ENCODE results near the gene CREB1. TPM values are rescaled to one million over a fixed set of nuclear protein-coding genes. Genes with fewer than 3 reads are reported as not detected.
"Not testable (repeated sequence)": the region's sequence is repeated elsewhere in the genome, so short reads cannot be mapped to it uniquely, and the experiment has no call there.

The CREB1 gene
- total and polyA plus RNA-seq, 2 donors = 14.8 to 91.5 TPM

DNA sequence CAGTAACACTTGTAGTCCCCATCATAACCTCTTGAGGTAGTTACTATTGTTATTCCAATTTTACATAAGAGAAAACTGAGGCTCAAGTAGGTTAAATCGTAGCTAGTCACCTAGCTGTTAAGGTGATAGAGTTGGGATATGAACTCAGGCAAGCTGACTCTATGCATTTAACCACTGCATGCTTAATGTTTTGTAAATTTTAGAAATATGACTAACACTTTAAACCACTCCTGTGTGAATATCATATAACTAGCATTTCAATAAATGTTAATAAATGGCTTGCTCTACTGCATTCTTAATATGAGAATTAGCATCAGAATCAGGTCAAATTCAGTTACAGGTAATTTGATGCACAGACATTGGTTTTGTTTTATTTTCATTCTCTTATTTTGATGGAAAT, 35.6 kb upstream of the CREB1 start:
- no peak for DNase-seq (ENCODE audit: extremely low spot score)
- H3K4me1 ChIP-seq (ENCODE audit: insufficient read depth) = no peaks in the 10 kb centered on the region
- H3K4me3 ChIP-seq (ENCODE audit: low read depth, low read length) = no peak overlapping the region
- H3K27ac ChIP-seq (ENCODE audit: low read depth) = no peak overlapping the region
- H3K36me3 ChIP-seq (ENCODE audit: insufficient read depth) = no peaks in the 10 kb centered on the region
- WGBS = 79% methylated on average over 1 of the region's 1 CpG

DNA sequence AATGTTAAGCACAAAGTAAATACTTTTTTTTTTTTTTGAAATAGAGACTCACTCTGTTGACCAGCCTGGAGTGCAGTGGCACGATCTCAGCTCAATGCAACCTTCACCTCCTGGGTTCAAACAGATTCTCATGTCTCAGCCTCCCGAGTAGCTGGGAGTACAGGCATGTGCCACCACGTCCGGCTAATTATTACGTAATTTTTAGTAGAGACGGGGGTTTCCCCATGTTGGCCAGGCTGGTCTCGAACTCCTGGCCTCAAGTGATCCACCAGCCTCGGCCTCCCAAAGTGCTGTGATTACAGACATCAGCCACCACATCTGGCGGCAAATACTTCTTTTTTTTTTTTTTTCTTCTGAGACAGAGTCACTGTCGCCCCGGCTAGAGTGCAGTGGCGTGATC, 32.8 kb upstream of the CREB1 start:
- H3K36me3 ChIP-seq (ENCODE audit: insufficient read depth); H3K4me3 ChIP-seq (ENCODE audit: low read depth, low read length); H3K27ac ChIP-seq (ENCODE audit: low read depth); H3K4me1 ChIP-seq (ENCODE audit: insufficient read depth); DNase-seq (ENCODE audit: extremely low spot score): not testable (repeated sequence)
- WGBS = 94% methylated on average over 12 of the region's 12 CpGs

DNA sequence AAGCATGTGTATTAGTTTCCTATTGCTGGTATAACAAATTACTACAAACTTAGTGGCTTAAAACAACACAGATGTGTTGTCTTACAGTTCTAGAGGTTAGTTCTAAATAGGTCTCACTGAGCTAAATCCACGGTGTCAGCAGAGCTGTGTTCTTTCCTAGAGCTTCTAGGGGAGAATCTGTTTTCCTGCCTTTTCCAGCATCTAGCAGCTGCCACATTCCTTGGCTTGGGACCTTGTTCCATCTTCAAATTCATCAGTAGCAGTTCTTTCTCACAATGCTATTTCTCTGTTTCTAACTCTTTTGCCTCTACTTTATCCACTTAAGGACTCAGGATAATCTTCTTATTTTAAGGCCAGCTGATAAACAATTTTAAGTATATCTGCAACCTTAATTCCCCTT, 32.2 kb upstream of the CREB1 start:
- H3K27ac ChIP-seq (ENCODE audit: low read depth) = no peak overlapping the region
- DNase-seq (ENCODE audit: extremely low spot score) = no peak
- 49% methylated on average over 1 of the region's 1 CpG for WGBS
- H3K4me3 ChIP-seq (ENCODE audit: low read depth, low read length) = no peak overlapping the region
- H3K36me3 ChIP-seq (ENCODE audit: insufficient read depth) = no peaks in the 10 kb centered on the region
- no peaks in the 10 kb centered on the region for H3K4me1 ChIP-seq (ENCODE audit: insufficient read depth)

DNA sequence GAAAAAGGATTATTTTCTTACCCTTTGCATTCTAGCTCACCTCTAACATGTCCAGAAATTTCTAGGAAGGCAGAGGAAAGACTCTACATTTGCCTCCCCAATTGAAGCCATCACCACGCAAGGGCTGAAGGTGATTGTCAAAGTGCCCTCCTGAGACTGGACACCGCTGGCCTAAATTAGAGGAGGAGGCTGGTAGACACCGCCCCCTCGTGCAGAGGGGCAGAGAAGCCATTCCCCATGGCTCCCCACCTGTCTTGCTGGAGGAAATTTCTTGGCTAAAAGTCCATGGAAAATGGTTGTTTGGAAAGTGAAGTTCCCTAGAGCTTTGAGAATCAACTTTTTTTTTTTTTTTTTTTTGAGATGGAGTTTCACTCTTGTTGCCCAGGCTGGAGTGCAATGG, 31.3 kb upstream of the CREB1 start:
- Histone ChIP-seq H3K4me1 (ENCODE audit: insufficient read depth) (no peaks in the 10 kb centered on the region), H3K4me3 (ENCODE audit: low read depth, low read length) (no peak overlapping the region), H3K27ac (ENCODE audit: low read depth) (no peak overlapping the region), H3K36me3 (ENCODE audit: insufficient read depth) (no peaks in the 10 kb centered on the region)
- no peak for DNase-seq (ENCODE audit: extremely low spot score)
- 74% methylated on average over 4 of the region's 4 CpGs for WGBS

DNA sequence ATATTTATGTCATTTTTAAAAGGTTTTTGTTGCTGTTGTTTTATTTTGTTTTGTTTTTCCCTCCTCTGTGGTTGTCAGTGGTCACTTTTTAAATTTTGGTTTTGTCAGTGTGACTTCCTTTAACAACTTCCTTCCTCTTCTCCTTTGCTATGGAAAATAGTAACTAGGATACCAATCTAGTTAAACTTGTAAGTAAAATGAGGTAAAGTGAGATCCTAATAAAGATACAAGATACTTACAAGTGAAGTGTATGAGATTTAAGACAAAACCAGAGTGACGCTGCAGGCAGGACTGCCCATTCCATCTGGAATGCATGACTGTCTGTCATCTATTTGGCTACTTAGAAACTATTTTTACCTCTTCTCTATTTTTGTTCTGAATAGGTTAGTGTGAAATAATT, 30.6 kb upstream of the CREB1 start:
- WGBS = 43% methylated on average over 1 of the region's 1 CpG
- H3K4me1 ChIP-seq (ENCODE audit: insufficient read depth) = no peaks in the 10 kb centered on the region
- H3K36me3 ChIP-seq (ENCODE audit: insufficient read depth) = no peaks in the 10 kb centered on the region
- H3K27ac ChIP-seq (ENCODE audit: low read depth) = no peak overlapping the region
- H3K4me3 ChIP-seq (ENCODE audit: low read depth, low read length) = no peak overlapping the region
- no peak for DNase-seq (ENCODE audit: extremely low spot score)

DNA sequence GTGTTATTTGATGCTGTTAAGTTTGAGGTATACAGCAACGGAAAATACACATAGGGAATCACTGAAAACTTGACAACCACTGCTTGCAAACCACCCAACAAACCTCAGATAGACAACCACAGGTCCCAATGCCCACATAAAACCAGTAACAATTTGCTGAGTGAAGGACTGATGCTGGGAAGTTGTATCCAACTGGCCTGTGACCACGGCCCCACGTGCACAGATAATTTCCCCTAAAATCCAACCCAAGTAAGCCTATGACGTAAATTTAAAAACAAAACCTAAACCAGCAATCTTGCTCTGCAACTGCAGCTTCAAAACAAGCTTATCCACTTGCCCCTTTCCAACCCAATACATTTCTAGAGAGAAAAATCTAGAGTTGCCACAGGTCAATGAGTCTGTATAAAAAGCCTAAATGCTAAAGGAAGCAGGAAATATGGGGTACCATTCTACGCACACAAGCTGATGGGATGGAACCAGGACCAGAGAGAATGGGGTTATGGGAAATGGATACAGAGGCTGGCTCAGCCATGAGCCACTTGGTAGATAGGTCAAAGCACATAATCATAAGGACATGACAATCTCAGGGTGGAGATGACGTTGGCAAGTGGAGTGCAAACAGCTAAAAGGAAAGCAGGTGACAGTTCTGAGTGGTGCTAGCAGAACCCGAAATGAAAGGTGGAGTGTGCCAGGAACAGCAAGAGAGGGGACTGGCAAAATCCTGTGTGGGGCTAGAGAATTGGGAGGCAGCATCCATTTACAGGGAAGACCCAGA, 27.8 kb upstream of the CREB1 start:
- H3K4me1 ChIP-seq (ENCODE audit: insufficient read depth) = no peaks in the 10 kb centered on the region
- DNase-seq (ENCODE audit: extremely low spot score) = no peak
- H3K27ac ChIP-seq (ENCODE audit: low read depth) = no peak overlapping the region
- WGBS = 88% methylated on average over 7 of the region's 7 CpGs
- H3K4me3 ChIP-seq (ENCODE audit: low read depth, low read length) = no peak overlapping the region
- no peaks in the 10 kb centered on the region for H3K36me3 ChIP-seq (ENCODE audit: insufficient read depth)

DNA sequence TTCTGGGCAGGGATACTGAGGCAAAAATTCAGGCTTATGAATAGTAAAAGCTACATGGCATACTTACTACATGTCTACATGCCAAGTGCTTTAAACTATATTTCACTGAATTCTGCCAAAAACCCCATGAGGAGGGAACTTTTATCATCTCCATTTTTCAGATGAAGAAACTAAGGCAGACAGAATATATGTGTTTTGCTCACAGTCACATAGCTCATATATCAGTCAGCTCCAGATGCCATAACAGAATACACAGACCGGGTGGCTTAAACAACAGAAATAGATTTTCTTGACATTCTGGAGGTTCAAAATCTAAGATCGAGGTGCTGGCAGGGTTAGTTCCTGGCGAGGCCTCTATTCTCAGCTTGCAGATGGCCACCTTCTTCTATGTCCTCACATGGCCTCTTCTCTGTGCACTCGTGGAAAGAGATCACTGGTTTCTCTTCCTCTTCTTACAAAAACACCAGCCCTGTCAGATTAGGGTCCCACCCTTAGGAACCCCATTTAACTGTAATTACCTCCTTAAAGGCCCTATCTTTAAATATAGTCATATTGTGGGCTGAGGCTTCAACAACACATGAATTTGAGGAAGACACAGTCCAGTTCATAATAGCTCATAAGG, 27.1 kb upstream of the CREB1 start:
- no peak overlapping the region for H3K4me3 ChIP-seq (ENCODE audit: low read depth, low read length)
- WGBS = 80% methylated on average over 4 of the region's 4 CpGs
- H3K4me1 ChIP-seq (ENCODE audit: insufficient read depth) = no peaks in the 10 kb centered on the region
- DNase-seq (ENCODE audit: extremely low spot score) = no peak
- no peak overlapping the region for H3K27ac ChIP-seq (ENCODE audit: low read depth)
- no peaks in the 10 kb centered on the region for H3K36me3 ChIP-seq (ENCODE audit: insufficient read depth)

DNA sequence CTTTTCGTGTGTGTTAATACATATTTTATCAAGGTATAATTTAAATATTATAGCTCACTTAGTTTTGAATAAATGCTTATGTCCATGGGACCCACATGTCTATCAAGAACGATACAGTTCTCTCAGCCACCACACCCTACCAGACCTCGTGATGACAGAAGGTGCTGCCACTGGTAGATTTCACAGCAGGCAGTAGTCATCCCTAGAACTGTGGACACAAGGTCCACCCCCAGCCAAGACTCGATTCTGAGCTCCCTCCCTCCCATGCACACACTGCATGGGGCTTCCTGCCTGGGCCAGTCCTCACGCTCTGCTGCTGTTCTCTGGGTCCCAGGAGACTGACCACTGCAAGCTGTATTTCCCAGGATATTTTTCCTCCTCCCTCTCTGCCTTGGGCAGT, 26.5 kb upstream of the CREB1 start:
- no peak for DNase-seq (ENCODE audit: extremely low spot score)

DNA sequence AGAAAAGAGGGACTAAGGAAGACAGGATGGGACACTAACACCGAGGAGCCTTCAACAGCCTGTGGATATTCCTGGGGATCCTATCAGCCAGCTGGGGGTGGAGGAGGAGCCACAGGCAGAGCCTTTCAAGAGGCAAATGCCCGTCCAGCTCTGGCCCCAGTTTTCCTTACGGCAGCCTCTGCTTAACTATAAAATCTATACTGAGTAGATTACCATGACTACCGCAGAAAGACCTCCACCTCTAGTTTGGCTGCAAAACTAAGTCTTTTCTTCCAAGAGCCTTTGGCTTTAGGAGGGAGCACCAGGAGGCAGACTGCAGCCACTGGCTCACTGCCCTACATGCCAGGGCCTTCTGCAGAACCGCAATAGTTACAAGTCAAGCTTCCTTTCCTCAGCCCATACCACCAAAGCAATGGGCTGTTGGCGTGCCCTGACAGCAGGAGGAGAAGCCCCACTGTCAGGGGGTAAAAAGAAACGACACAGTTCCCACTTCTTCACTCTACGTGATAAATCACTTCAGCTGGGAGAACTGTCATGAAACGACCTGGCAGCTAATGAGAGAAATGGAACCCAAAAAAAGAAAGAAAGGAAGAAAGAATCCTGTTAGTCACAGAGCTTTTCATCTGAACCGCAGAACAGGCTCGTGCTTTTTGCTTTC, 25.1 kb upstream of the CREB1 start:
- no peak for DNase-seq (ENCODE audit: extremely low spot score)
- no peak overlapping the region for H3K4me3 ChIP-seq (ENCODE audit: low read depth, low read length)

More for the DNA sequence above, 26.5 kb upstream of the CREB1 start:
- H3K27ac ChIP-seq (ENCODE audit: low read depth) = no peak overlapping the region
- H3K36me3 ChIP-seq (ENCODE audit: insufficient read depth) = no peaks in the 10 kb centered on the region
- WGBS = 60% methylated on average over 5 of the region's 5 CpGs
- no peak overlapping the region for H3K4me3 ChIP-seq (ENCODE audit: low read depth, low read length)
- H3K4me1 ChIP-seq (ENCODE audit: insufficient read depth) = no peaks in the 10 kb centered on the region

DNA sequence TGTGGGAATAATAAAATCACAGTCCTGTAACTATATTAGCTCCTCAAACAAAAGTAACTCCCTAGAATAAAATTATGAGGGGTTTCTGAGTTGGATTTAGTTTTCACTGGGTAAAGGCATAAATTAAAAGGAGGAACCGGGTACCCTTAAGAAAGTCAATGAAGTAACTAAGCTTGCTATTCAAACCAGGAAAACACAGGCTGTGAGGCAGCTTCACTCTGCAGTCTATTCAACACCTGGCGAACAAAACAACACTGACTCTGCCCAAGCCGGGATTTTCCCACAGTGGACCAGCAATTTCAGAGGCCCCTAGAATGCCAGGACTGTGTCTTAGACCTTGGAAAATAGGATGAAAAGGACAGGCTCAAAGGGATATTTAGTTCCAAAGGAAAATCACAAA, 24.6 kb upstream of the CREB1 start:
- Histone ChIP-seq H3K27ac (ENCODE audit: low read depth) (no peak overlapping the region), H3K36me3 (ENCODE audit: insufficient read depth) (no peaks in the 10 kb centered on the region), H3K4me3 (ENCODE audit: low read depth, low read length) (no peak overlapping the region), H3K4me1 (ENCODE audit: insufficient read depth) (no peaks in the 10 kb centered on the region)
- no peak for DNase-seq (ENCODE audit: extremely low spot score)
- 48% methylated on average over 3 of the region's 3 CpGs for WGBS

More for the DNA sequence above, 25.1 kb upstream of the CREB1 start:
- no peaks in the 10 kb centered on the region for H3K36me3 ChIP-seq (ENCODE audit: insufficient read depth)
- WGBS = 16% methylated on average over 11 of the region's 11 CpGs
- H3K4me1 ChIP-seq (ENCODE audit: insufficient read depth) = no peaks in the 10 kb centered on the region
- no peak overlapping the region for H3K27ac ChIP-seq (ENCODE audit: low read depth)

DNA sequence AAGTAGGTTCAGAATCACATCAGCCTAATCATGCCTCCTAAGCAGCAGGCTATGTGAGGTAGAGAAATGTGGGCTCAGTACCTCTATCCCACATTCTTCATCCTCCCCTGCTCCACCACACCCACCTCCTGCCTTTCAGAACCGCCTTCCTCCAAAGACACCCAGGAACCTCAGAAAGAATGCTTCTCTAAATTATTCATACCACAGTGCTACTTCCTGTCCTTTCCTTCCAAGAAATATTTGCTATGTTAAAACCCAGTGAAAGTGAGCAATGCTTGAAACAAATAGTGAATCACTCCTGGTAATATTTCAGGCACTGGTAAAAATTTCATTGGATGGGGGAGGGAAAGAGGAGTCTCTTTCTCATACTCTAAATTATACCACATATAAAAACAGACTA, 24.0 kb upstream of the CREB1 start:
- H3K27ac ChIP-seq (ENCODE audit: low read depth) = no peak overlapping the region

DNA sequence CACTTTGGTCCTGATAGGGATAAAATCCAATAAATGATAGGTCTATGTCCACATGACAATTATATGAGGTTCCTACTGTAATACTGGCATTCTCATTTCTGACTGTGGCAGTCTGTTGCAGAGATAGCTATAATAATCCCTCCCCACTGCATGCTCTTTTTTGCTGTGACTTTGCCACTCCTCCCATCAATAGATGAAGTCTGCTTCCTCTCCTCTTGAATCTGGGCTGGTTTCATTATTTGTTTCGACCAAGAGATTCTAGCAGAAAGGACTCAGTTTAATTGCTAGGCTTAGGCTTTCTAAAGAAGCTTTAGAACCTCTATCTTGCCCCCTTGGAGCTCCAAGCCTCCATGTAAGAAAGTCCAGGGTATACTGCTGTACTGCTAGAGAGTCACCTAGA, 23.3 kb upstream of the CREB1 start:
- Histone ChIP-seq H3K27ac (ENCODE audit: low read depth) (no peak overlapping the region), H3K4me1 (ENCODE audit: insufficient read depth) (no peaks in the 10 kb centered on the region), H3K36me3 (ENCODE audit: insufficient read depth) (no peaks in the 10 kb centered on the region), H3K4me3 (ENCODE audit: low read depth, low read length) (no peak overlapping the region)
- no peak for DNase-seq (ENCODE audit: extremely low spot score)
- 94% methylated on average over 1 of the region's 1 CpG for WGBS

More for the DNA sequence above, 24.0 kb upstream of the CREB1 start:
- WGBS = 35% methylated on average over 1 of the region's 1 CpG
- no peaks in the 10 kb centered on the region for H3K4me1 ChIP-seq (ENCODE audit: insufficient read depth)
- no peak for DNase-seq (ENCODE audit: extremely low spot score)
- H3K36me3 ChIP-seq (ENCODE audit: insufficient read depth) = no peaks in the 10 kb centered on the region
- H3K4me3 ChIP-seq (ENCODE audit: low read depth, low read length) = no peak overlapping the region

DNA sequence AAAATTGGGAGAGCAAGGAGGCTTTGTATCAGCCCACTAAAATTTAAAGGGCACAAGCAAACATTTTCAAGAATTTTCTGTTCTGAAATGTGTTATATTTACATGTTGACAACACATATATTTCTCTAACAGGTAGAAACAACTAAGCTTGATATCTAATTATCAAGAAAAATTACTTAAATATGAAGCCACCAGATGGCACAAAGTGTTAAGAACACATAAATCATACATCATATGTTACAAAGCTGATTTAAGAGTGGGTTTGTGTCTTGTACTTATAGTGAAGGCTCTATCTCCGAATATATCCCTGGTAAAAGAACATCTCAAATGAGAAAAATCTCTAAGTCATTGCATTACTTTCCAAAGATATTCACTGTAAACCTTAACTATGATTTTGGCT, 19.6 kb upstream of the CREB1 start:
- no peak for DNase-seq (ENCODE audit: extremely low spot score)

DNA sequence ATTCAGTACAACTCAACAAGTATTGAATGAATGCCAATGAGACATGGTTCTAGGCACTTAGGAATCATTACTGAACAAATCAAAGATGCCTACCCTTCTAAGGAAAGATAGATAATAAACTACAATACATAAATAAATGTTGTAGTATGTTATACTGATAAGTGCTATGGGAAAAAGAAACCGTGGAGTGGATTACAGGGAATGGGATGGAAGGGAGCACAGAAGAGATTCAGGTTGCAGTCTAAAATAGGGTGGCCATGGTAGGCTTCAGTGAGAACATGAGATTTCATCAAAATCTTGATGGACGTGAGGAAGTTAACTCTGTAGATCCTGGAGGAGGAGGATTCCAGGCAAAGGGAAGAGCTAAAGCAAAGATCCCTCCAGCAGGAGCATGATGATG, 17.9 kb upstream of the CREB1 start:
- DNase-seq (ENCODE audit: extremely low spot score) = no peak
- Histone ChIP-seq H3K36me3 (ENCODE audit: insufficient read depth) (no peaks in the 10 kb centered on the region), H3K27ac (ENCODE audit: low read depth) (no peak overlapping the region), H3K4me3 (ENCODE audit: low read depth, low read length) (no peak overlapping the region), H3K4me1 (ENCODE audit: insufficient read depth) (no peaks in the 10 kb centered on the region)
- 66% methylated on average over 2 of the region's 2 CpGs for WGBS

More for the DNA sequence above, 19.6 kb upstream of the CREB1 start:
- 89% methylated on average over 1 of the region's 1 CpG for WGBS
- Histone ChIP-seq H3K36me3 (ENCODE audit: insufficient read depth) (no peaks in the 10 kb centered on the region), H3K4me3 (ENCODE audit: low read depth, low read length) (no peak overlapping the region), H3K4me1 (ENCODE audit: insufficient read depth) (no peaks in the 10 kb centered on the region), H3K27ac (ENCODE audit: low read depth) (no peak overlapping the region)
